H9 (cell line): ENCODE results near the gene PIGK. TPM values are rescaled to one million over a fixed set of nuclear protein-coding genes. Genes with fewer than 3 reads are reported as not detected.
A peak's percentile ranks its signal among the peaks of the same experiment; 100 is the strongest.

Experiments used
- DNase-seq: peaks from one replicate; pipeline ENCODE4 v3.0.0-alpha.2; 2017
- H2AFZ ChIP-seq: one replicate; pipeline ENCODE4 v1.6.1; 2013; ENCODE audit warnings: mild to moderate bottlenecking, low read length, control low read depth, moderate library complexity
- H2AK5ac ChIP-seq: 2 replicates; pipeline ENCODE4 v1.6.1; 2013; ENCODE audit warnings: low read length, control low read depth, mixed read lengths; ENCODE audit not compliant: insufficient read length
- H2BK120ac ChIP-seq: one replicate; pipeline ENCODE4 v1.6.1; 2013; ENCODE audit warnings: low read depth, mild to moderate bottlenecking, low read length, control low read depth, inconsistent platforms; ENCODE audit not compliant: poor library complexity, severe bottlenecking
- H2BK12ac ChIP-seq: 2 replicates; pipeline ENCODE4 v1.6.1; 2013; ENCODE audit warnings: low read length, control low read depth, mixed read lengths, low read depth; ENCODE audit not compliant: insufficient read length
- H2BK15ac ChIP-seq: 2 replicates; pipeline ENCODE4 v1.6.1; 2013; ENCODE audit warnings: low read depth, low read length, control low read depth
- H2BK20ac ChIP-seq: one replicate; pipeline ENCODE4 v1.6.1; 2013; ENCODE audit warnings: low read depth, mild to moderate bottlenecking, low read length, control low read depth, inconsistent platforms; ENCODE audit not compliant: poor library complexity, severe bottlenecking
- H2BK5ac ChIP-seq: 2 replicates; pipeline ENCODE4 v1.6.1; 2013; ENCODE audit warnings: low read length, control low read depth, mixed read lengths; ENCODE audit not compliant: insufficient read length
- H3K14ac ChIP-seq: 2 replicates; pipeline ENCODE4 v1.6.1; 2013; ENCODE audit warnings: low read length, control low read depth; ENCODE audit not compliant: insufficient read depth
- H3K18ac ChIP-seq: 2 replicates; pipeline ENCODE4 v1.6.1; 2013; ENCODE audit warnings: low read depth, mild to moderate bottlenecking, mixed read lengths, low read length, control low read depth; ENCODE audit not compliant: insufficient read length
- H3K23ac ChIP-seq: 2 replicates; pipeline ENCODE4 v1.6.1; 2013; ENCODE audit warnings: low read length, control low read depth, mixed read lengths, low read depth; ENCODE audit not compliant: insufficient read length
- H3K23me2 ChIP-seq: 2 replicates; pipeline ENCODE4 v1.6.1; 2013; ENCODE audit warnings: low read depth, mild to moderate bottlenecking, mixed read lengths, low read length, control low read depth; ENCODE audit not compliant: insufficient read length, poor library complexity, severe bottlenecking
- H3K27ac ChIP-seq: 2 replicates; pipeline ENCODE4 v1.5.1; 2013; ENCODE audit warnings: low read length, control low read depth, mixed read lengths, low read depth; ENCODE audit not compliant: insufficient read length
- H3K27me3 ChIP-seq: 2 replicates; pipeline ENCODE4 v1.6.1; 2013; ENCODE audit warnings: low read length, control low read depth, inconsistent platforms; ENCODE audit not compliant: insufficient read depth
- H3K4ac ChIP-seq: 2 replicates; pipeline ENCODE4 v1.6.1; 2013; ENCODE audit warnings: low read depth, mild to moderate bottlenecking, control low read depth, inconsistent platforms, low read length, moderate library complexity
- H3K4me1 ChIP-seq: 2 replicates; pipeline ENCODE4 v1.6.1; 2013; ENCODE audit warnings: low read length, control low read depth, inconsistent platforms; ENCODE audit not compliant: insufficient read depth
- H3K4me2 ChIP-seq: 2 replicates; pipeline ENCODE4 v1.6.1; 2013; ENCODE audit warnings: low read length, control low read depth, mixed read lengths; ENCODE audit not compliant: insufficient read length, insufficient read depth
- H3K56ac ChIP-seq: 2 replicates; pipeline ENCODE4 v1.6.1; 2013; ENCODE audit warnings: low read depth, mild to moderate bottlenecking, mixed read lengths, low read length, control low read depth; ENCODE audit not compliant: insufficient read length
- H3K79me1 ChIP-seq: 2 replicates; pipeline ENCODE4 v1.6.1; 2013; ENCODE audit warnings: low read depth, mild to moderate bottlenecking, moderate library complexity, low read length, control low read depth, inconsistent platforms; ENCODE audit not compliant: insufficient read depth, poor library complexity, severe bottlenecking
- H3K79me2 ChIP-seq: 2 replicates; pipeline ENCODE4 v1.6.1; 2013; ENCODE audit warnings: low read length, control low read depth, inconsistent platforms; ENCODE audit not compliant: insufficient read depth
- H3K9ac ChIP-seq: 2 replicates; pipeline ENCODE4 v1.6.1; 2013; ENCODE audit warnings: low read length, control low read depth, mixed read lengths; ENCODE audit not compliant: insufficient read length; ENCODE audit errors: extremely low read depth
- H3K9me3 ChIP-seq: one replicate; pipeline ENCODE4 v1.6.1; 2013; ENCODE audit warnings: low read depth, low read length, inconsistent platforms; ENCODE audit not compliant: control insufficient read depth
- H3T11ph ChIP-seq: one replicate; pipeline ENCODE4 v1.6.1; 2013; ENCODE audit warnings: mild to moderate bottlenecking, low read length, control low read depth, inconsistent platforms
- H4K20me1 ChIP-seq: one replicate; pipeline ENCODE4 v1.6.1; 2013; ENCODE audit not compliant: control insufficient read depth, insufficient read length, insufficient read depth
- H4K5ac ChIP-seq: 2 replicates; pipeline ENCODE4 v1.6.1; 2013; ENCODE audit warnings: low read depth, mild to moderate bottlenecking, mixed read lengths, low read length, control low read depth; ENCODE audit not compliant: insufficient read length
- H4K8ac ChIP-seq: replicated peaks from 2 replicates; pipeline ENCODE4 v1.6.1; 2013; ENCODE audit warnings: low read length, control low read depth, mixed read lengths, low read depth; ENCODE audit not compliant: insufficient read length
- H4K91ac ChIP-seq: 2 replicates; pipeline ENCODE4 v1.6.1; 2013; ENCODE audit warnings: low read depth, mild to moderate bottlenecking, moderate library complexity, mixed read lengths, low read length, control low read depth; ENCODE audit not compliant: insufficient read length
- H3K27ac Mint-ChIP-seq, 3 experiments: 2 replicates in 2 of 3; 3 replicates in 1 of 3; pipeline ENCODE4 v1.8.0; 2020 to 2021; ENCODE audit warnings: mixed read lengths in 3 of 3, mild to moderate bottlenecking in 1 of 3, moderate library complexity in 1 of 3
- H3K27me3 Mint-ChIP-seq: 2 replicates; pipeline ENCODE4 v1.8.0; 2021; ENCODE audit warnings: low read depth, mild to moderate bottlenecking, moderate library complexity, mixed read lengths
- H3K36me3 Mint-ChIP-seq, 3 experiments: 2 replicates in 2 of 3; 3 replicates in 1 of 3; pipeline ENCODE4 v1.8.0; 2020 to 2021; ENCODE audit warnings: low read depth in 3 of 3, mixed read lengths in 3 of 3; ENCODE audit not compliant: insufficient read depth in 1 of 3
- H3K4me1 Mint-ChIP-seq, 2 experiments: 2 replicates each; pipeline ENCODE4 v1.8.0; 2020; ENCODE audit warnings: mixed read lengths in 2 of 2
- H3K4me3 Mint-ChIP-seq, 2 experiments: 2 replicates in 1 of 2; 3 replicates in 1 of 2; pipeline ENCODE4 v1.8.0; 2020 to 2021; ENCODE audit warnings: mild to moderate bottlenecking in 2 of 2, mixed read lengths in 2 of 2, moderate library complexity in 1 of 2
- H3K9me3 Mint-ChIP-seq, 2 experiments: 2 replicates in 1 of 2; 3 replicates in 1 of 2; pipeline ENCODE4 v1.8.0; 2020; ENCODE audit warnings: mild to moderate bottlenecking in 2 of 2, mixed read lengths in 2 of 2, moderate library complexity in 1 of 2
- WGBS: extraction: QIAGEN DNeasy Blood & Tissue Kit; methylation state at CpG from one replicate; pipeline ENCODE4 v1.1.7; 2013; ENCODE audit warnings: missing lambda C conversion rate, low lambda C conversion rate, mixed read lengths; ENCODE audit not compliant: insufficient read length; ENCODE audit errors: extremely low coverage; 5-methylcytosine and 5-hydroxymethylcytosine counted together
- total RNA-seq: library from RNA; stranded (reverse); gene quantifications from 2 replicates; pipeline ENCODE4 v1.2.1, GENCODE V29; 2021
- TF ChIP-seq, protein P1 (sequence below): fragments of 200-600 bp; sonication (generic); conservative IDR thresholded peaks from 3 replicates; pipeline ENCODE4 v1.8.0; 2021; ENCODE audit warnings: antibody characterized with exemption, mild to moderate bottlenecking

Gene PIGK
- total RNA-seq, 1 experiment from 2014 or later, result 22.1 TPM

DNA sequence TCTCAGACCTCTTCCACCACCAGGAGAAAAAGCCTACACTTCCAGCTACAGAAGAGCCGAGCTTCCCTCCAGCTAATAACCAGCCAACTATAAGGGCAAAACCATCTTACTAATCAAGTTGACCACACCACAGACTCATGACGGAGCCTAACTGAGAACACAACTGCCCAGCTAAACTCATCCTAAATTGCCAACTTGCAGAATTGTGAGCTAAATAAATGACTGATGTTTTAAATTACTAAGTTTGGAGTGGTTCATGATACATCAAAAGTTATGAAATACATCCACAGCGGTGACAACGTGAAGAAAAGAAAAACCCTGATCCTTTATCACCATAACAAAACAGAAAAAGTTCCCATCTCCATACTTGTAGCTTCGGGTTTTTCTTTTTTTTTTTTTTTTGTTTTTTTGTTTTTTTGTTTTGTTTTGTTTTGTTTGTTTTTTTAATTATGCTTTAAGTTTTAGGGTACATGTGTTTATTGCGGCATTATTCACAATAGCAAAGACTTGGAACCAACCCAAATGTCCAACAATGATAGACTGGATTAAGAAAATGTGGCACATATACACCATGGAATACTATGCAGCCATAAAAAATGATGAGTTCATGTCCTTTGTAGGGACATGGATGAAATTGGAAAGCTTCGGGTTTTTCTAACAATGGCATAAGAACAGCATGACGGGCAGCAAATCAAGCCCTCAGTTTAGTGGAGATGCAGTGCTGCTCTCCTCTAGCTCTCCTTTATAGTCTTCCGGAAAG, 122.6 kb downstream of the PIGK start:
- Histone ChIP-seq H3K4me2 (no peak overlapping the region), H3T11ph (no peak overlapping the region), H2BK15ac (no peak overlapping the region), H3K9me3 (no peaks in the 10 kb centered on the region), H4K5ac (no peak overlapping the region), H4K8ac (no peak overlapping the region), H3K18ac (no peak overlapping the region), H3K79me1 (no peaks in the 10 kb centered on the region), H3K27me3 (no peaks in the 10 kb centered on the region), H3K79me2 (no peaks in the 10 kb centered on the region), H2BK12ac (no peak overlapping the region), H4K91ac (no peak overlapping the region), H3K27ac (no peak overlapping the region), H3K23me2 (no peaks in the 10 kb centered on the region), H3K9ac (no peak overlapping the region), H2AK5ac (no peak overlapping the region), H3K23ac (no peak overlapping the region), H2BK120ac (no peak overlapping the region), H4K20me1 (no peaks in the 10 kb centered on the region), H2AFZ (no peak overlapping the region), H3K56ac (no peak overlapping the region), H3K4me1 (no peaks in the 10 kb centered on the region), H3K14ac (no peak overlapping the region), H2BK20ac (no peak overlapping the region), H3K4ac (no peak overlapping the region), H2BK5ac (no peak overlapping the region)
- TF ChIP-seq, protein P1, sequence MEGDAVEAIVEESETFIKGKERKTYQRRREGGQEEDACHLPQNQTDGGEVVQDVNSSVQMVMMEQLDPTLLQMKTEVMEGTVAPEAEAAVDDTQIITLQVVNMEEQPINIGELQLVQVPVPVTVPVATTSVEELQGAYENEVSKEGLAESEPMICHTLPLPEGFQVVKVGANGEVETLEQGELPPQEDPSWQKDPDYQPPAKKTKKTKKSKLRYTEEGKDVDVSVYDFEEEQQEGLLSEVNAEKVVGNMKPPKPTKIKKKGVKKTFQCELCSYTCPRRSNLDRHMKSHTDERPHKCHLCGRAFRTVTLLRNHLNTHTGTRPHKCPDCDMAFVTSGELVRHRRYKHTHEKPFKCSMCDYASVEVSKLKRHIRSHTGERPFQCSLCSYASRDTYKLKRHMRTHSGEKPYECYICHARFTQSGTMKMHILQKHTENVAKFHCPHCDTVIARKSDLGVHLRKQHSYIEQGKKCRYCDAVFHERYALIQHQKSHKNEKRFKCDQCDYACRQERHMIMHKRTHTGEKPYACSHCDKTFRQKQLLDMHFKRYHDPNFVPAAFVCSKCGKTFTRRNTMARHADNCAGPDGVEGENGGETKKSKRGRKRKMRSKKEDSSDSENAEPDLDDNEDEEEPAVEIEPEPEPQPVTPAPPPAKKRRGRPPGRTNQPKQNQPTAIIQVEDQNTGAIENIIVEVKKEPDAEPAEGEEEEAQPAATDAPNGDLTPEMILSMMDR, result no peak
- H3K36me3 Mint-ChIP-seq, result no peaks in the 10 kb centered on the region
- H3K27ac Mint-ChIP-seq, result peak overlapping the region in 1 of 3 experiments; percentile 60; a peak in 1 of 7 replicates
- H3K4me3 Mint-ChIP-seq, result no peak overlapping the region
- no peaks in the 10 kb centered on the region for H3K4me1 Mint-ChIP-seq
- no peak for DNase-seq
- no peaks in the 10 kb centered on the region for H3K27me3 Mint-ChIP-seq
- WGBS, result no CpG with 5 or more reads among the region's 9 CpGs
- H3K9me3 Mint-ChIP-seq, result no peaks in the 10 kb centered on the region; a peak in 1 of 5 replicates
